K562 (cell line): Measurements from ENCODE around the gene PRKAG2.

Experiments
- ATF6 ChIP-seq: sonication (generic); formaldehyde crosslinking; IDR thresholded peaks from 2 replicates; pipeline ENCODE4 v1.4.0; 2020; ENCODE audit warnings: mild to moderate bottlenecking, missing genetic modification reagents
- CREB1 ChIP-seq, 2 experiments: sonication (generic) in 1 of 2; formaldehyde crosslinking in 1 of 2; IDR thresholded peaks; 2 replicates each; pipeline versions ENCODE4 v1.6.1 to v1.8.0; 2012 to 2022; ENCODE audit warnings: inconsistent platforms in 1 of 2, mild to moderate bottlenecking in 1 of 2, missing genetic modification reagents in 1 of 2, moderate library complexity in 1 of 2
- FOXP4 ChIP-seq: sonication (generic); formaldehyde crosslinking; IDR thresholded peaks from 2 replicates; pipeline ENCODE4 v1.8.0; 2022; ENCODE audit warnings: mild to moderate bottlenecking, missing genetic modification reagents, borderline replicate concordance
- MTF1 ChIP-seq: fragments of 250-450 bp; sonication (Bioruptor Pico); IDR thresholded peaks from 2 replicates; pipeline ENCODE4 v1.9.0; 2021; ENCODE audit warnings: moderate library complexity, mild to moderate bottlenecking, inconsistent platforms, borderline replicate concordance
- ZBTB33 ChIP-seq: sonication (generic); formaldehyde crosslinking; IDR thresholded peaks from 2 replicates; pipeline ENCODE4 v1.8.1; 2023; ENCODE audit warnings: mild to moderate bottlenecking, missing genetic modification reagents
- ZNF695 ChIP-seq: fragments of 450-650 bp; formaldehyde crosslinking; IDR thresholded peaks from 2 replicates; pipeline ENCODE4 v1.4.0; 2020; ENCODE audit warnings: mild to moderate bottlenecking, moderate library complexity

- TF ChIP-seq ATF6 (CRISPR knock-in tag) (no peak), MTF1 (CRISPR knock-in tag) (no peak), CREB1 (IDR thresholded peaks at IDR 0.05) (no peak), CREB1 (CRISPR knock-in tag; IDR thresholded peaks at IDR 0.05) (no peak), ZNF695 (CRISPR knock-in tag) (no peak), FOXP4 (CRISPR knock-in tag) (no peak), ZBTB33 (CRISPR knock-in tag) (no peak)
Observed at GRCh38 chr7:151823566-151824372, 53.1 kb downstream of the PRKAG2 start.
